ENCODE measurements around the gene NEK1. TPM values are rescaled to one million over a fixed set of nuclear protein-coding genes. Genes with fewer than 3 reads are reported as not detected.

Gene NEK1
- total and polyA plus RNA-seq, 2 experiments from 2014 or later = 9.3 to 19.5 TPM

GRCh38 chr4:169379688-169380087 lies 232.7 kb downstream of the NEK1 start:
- Histone ChIP-seq H2AFZ (no peak overlapping the region), H3K79me2 (replicated peaks; ENCODE audit: insufficient read depth) (no peaks in the 10 kb centered on the region), H3K4me1 (ENCODE audit: insufficient read depth) (no peaks in the 10 kb centered on the region), H3K36me3 (ENCODE audit: insufficient read depth) (peaks cover 3% of the 10 kb centered on the region; the same call in 1 of the 2 replicates), H3K27ac (ENCODE audit: low read depth) (no peak overlapping the region), H3K4me2 (no peak overlapping the region), H3K9me2 (ENCODE audit: insufficient read depth) (no peaks in the 10 kb centered on the region), H4K20me1 (replicated peaks; ENCODE audit: insufficient read depth) (no peaks in the 10 kb centered on the region), H3K27me3 (ENCODE audit: insufficient read depth) (no peaks in the 10 kb centered on the region), H3F3A (replicated peaks; ENCODE audit: low read depth) (no peaks in the 10 kb centered on the region), H3K4me3 (no peak overlapping the region)
- Mint-ChIP-seq H3K27me3 (ENCODE audit: insufficient read depth, low read depth, poor library complexity) (no peaks in the 10 kb centered on the region), H3K27ac (no peak overlapping the region), H3K4me1 (no peaks in the 10 kb centered on the region; the same call in 2 of the 3 replicates), H3K4me3 (no peak overlapping the region), H3K36me3 (ENCODE audit: low read depth) (peaks cover 12% of the 10 kb centered on the region), H3K9me3 (peaks cover 38% of the 10 kb centered on the region)
- TF ChIP-seq EZH2 (IDR thresholded peaks at IDR 0.05; ENCODE audit: low read depth, unreplicated experiment) (no peak), POLR2AphosphoS5 (IDR thresholded peaks at IDR 0.05; ENCODE audit: low read depth) (no peak), ZNF331 (CRISPR knock-in tag; IDR thresholded peaks at IDR 0.05; ENCODE audit: low read depth) (no peak), ZNF462 (CRISPR knock-in tag; IDR thresholded peaks at IDR 0.05) (no peak), REST (IDR thresholded peaks at IDR 0.05; ENCODE audit: unreplicated experiment) (no peak), NANOG (IDR thresholded peaks at IDR 0.05; ENCODE audit: borderline replicate concordance) (no peak), CREB1 (CRISPR knock-in tag; IDR thresholded peaks at IDR 0.05; ENCODE audit: low read depth) (no peak)
- DNase-seq (ENCODE audit: low spot score) = no peak
- no peak for ATAC-seq
